LNCaP clone FGC (cell line): ENCODE data around the gene UBAC2.
A peak's percentile ranks its signal among the peaks of the same experiment; 100 is the strongest.
"Not testable (repeated sequence)": the region's sequence is repeated elsewhere in the genome, so short reads cannot be mapped to it uniquely, and the experiment has no call there.

Experiments used
- DNase-seq: peaks from one replicate; pipeline ENCODE4 v3.0.0-alpha.2; 2011; ENCODE audit warnings: low read depth
- H3K4me3 ChIP-seq: 2 replicates; pipeline ENCODE4 v1.5.1; 2011; ENCODE audit warnings: mild to moderate bottlenecking, low read depth, low read length, control low read depth
- CTCF ChIP-seq: IDR thresholded peaks from 2 replicates; pipeline ENCODE4 v1.5.1; 2012; ENCODE audit warnings: mild to moderate bottlenecking; ENCODE audit not compliant: control insufficient read depth, insufficient read depth; ENCODE audit errors: extremely low read depth

The UBAC2 gene

DNA sequence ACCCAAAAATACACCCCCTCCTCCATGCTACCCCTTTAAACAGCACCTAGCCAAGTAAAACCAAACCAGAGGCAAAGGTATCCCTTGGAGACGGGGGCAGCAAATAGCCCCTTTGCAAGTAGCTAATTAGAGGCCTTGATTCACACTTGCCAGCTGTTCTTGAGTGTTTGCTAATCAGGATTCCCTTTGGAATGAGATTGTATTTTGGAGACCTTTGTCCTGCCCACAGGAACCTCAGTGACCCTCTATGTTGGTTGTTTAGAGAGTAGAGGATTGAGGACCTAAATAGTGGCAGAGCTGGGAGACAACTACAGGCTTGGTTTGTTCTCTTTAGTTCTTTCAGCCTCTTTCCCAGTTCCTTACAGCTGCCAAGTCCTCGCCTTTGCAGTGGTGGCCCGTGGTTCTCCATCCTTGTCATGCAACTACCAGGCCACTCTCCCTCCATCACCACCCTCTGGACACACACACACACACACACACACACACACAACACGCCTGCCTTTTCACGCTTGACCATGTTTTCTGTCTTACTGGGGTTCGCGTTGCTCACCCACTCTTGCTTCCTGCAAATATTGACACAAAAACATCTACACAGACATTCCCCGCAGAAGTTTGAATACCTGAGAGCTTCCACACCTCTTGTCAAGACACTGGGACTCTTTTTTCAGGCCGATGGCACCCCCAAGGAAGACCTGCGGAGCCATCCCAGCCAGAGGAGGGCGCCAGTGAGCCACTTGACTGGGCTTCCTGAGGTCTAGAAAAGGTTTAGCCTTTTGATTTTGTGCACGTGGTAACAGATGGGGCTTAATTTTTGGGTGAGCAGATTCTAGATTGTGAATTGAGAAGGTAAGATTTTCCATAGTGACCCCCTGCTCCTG lies 186.5 kb downstream of the UBAC2 start:
- DNase-seq = no peak
- H3K4me3 ChIP-seq = no peak overlapping the region
- peak; percentile 22; the same call in 1 of the 2 replicates for TF ChIP-seq CTCF

DNA sequence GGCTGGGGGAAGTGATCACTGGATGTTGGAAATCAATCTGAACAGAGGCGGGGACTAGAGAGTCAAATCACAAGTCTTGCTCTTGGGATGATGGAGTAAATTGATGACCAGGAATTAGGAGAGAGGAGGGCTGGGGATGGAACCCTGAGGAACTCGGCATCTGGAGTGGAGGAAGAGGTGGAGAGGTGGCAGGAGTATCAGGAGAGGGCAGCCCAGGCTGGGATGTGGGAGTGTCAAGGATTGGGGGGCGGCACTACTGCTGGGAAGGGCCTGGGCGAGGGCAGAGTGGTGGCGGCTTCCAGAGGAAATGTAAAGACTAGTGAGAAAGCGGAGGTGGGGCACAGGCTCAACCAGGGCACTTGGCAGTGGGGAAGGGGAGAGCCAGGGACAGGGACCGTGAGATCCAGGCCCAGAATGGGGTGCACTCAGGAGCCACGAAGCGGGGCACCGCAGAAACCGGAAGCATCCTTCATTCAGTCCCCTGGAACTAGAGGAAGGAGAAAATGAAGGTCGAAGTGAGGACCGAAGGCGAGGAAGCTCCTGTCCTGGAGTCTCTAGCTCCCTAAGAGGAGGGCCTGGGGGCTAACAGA lies 187.8 kb downstream of the UBAC2 start:
- no peak for DNase-seq
- no peak overlapping the region for H3K4me3 ChIP-seq
- TF ChIP-seq CTCF = no peak

DNA sequence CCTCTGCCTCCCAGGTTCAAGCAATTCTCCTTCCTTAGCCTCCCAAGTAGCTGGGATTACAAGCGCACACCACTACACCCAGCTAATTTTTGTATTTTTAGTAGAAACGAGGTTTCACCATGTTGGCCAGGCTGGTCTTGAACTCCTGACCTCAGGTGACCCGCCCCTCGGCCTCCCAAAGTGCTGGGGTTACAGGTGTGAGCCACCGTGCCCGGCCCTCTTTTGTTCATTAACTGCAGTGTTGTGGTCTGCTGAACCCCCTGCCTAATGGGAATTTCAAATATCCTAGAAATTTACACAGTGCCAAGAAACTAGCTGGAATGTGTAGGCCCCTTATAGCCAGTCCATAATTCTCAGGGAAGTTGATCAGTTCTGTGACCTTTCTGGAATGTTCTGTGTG lies 188.4 kb downstream of the UBAC2 start:
- not testable (repeated sequence) for H3K4me3 ChIP-seq, DNase-seq

- H3K4me3 ChIP-seq = no peak overlapping the region
- DNase-seq = no peak
- no peak for TF ChIP-seq CTCF
These were observed 189.1 kb downstream of the UBAC2 start for GRCh38 chr13:99389520-99390304.

DNA sequence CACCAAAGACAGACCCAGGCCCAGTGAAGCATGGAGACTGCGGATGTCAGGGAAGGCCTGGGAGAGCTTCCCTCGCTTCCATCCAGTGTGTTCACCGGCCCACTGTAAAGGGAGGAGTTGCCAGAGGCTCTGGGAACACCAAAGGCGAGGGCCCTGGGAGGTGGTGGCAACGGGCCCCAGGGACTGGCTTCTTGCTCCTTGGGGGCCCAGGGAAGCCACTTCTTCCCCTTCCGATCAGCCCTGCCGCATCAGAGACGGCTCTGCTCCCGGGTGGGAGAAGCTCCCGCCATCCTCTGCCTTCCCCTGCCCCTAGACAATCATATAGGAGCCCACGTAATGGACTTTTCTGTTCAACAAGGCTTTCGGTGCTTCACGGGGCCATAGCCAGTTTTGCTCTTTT lies 189.9 kb downstream of the UBAC2 start:
- no peak for TF ChIP-seq CTCF
- DNase-seq = no peak
- no peak overlapping the region for H3K4me3 ChIP-seq

DNA sequence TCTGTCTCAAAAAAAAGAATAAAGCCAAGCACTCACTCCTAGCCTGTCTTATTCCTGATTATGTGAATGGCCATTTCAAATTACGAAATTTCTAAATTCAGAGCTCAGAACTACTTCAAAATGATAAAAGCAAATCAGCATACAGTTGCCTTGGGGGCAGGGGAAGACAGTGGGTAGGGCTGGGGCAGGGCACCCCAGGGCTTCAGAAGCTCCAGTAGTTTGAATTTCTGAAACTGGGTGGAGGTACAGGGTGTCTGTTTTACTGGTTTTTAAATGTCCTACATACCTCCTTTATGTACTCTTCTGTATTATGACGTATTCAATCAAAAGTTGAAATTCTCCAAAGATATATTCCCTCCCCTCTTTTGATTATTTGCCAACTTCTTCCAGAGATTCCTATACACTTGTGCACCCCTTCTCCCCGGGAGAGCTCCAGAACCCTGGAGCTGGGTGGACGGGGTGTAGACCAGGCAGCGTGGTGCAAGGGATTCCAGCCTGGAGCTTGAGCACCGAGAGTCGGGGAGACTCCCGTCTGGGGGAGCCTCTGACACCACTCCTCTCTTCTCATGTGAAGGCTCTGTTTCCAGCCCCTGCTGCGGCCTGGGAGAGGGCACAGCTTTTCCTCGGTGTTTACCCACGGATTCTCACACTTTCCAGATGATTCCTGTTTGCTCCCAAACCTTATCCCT lies 191.3 kb downstream of the UBAC2 start:
- TF ChIP-seq CTCF = no peak
- no peak for DNase-seq
- no peak overlapping the region for H3K4me3 ChIP-seq
